ENCODE results near the gene SLC17A2. TPM values are rescaled to one million over a fixed set of nuclear protein-coding genes. Genes with fewer than 3 reads are reported as not detected.

Gene SLC17A2, protein sequence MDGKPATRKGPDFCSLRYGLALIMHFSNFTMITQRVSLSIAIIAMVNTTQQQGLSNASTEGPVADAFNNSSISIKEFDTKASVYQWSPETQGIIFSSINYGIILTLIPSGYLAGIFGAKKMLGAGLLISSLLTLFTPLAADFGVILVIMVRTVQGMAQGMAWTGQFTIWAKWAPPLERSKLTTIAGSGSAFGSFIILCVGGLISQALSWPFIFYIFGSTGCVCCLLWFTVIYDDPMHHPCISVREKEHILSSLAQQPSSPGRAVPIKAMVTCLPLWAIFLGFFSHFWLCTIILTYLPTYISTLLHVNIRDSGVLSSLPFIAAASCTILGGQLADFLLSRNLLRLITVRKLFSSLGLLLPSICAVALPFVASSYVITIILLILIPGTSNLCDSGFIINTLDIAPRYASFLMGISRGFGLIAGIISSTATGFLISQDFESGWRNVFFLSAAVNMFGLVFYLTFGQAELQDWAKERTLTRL
- polyA plus RNA-seq (2011; rRNA removed): not detected in 2 replicates
- not detected in 2 replicates for polyA minus RNA-seq (2011; rRNA and poly(A)+ RNA removed)

DNA sequence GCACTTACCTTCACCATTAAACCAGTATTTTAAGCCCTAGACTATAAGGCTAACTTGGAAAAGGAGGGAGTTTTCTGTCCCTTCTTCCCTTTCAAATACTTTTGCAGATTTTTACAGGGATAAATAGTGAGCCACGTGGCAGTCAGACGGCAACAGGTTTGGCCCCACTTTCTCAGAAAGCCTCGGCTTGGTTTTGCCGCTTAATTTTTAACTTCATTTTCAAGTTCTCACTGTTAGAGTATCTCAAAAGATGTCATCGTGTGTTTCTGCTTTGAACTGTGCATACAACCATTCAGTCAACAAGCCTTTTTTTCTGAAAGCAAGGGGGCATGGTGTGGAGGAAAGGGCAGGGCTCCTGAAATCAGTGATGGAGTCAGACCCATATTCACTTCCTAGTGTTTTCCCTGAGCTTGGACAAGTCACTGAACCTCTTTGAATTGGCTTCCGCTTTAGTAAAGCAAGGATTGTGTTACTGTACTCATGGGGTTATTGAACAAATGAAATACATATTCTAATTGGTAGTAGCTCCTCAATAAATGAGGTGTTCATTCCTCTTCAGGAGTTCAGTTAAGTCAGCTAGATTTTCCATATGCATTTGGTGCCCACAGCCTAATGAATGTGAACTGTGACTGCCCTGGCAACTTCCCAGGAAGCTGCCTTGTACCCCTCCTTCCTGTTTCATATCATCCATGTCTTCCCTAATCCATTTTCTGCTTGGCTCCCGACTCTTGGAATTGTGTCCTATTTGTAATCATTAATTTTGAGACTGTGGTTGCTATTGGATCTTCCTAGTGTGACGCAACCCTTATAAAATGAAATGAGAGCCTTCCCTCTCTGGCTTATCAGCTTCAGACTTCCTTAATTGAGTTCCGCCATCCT lies at the start of gene SLC17A2:
Gene SLC17A2, minus strand, starts transcription at position 160 of the 879 bp plus-strand sequence. CDS start 4,895 bp downstream, outside the sequence.
- POLR2A ChIA-PET: no interaction called here
- DNase-seq (ENCODE audit: low read depth): no peak
- Histone ChIP-seq H3K4me3 (ENCODE audit: low read depth, low read length) (no peak within 1 kb of the TSS), H3K36me3 (ENCODE audit: control insufficient read depth, insufficient read depth, low read length) (no peaks in the 10 kb centered on the region), H3K27me3 (ENCODE audit: control insufficient read depth, insufficient read depth, low read length) (no peaks in the 10 kb centered on the region)
- CTCF ChIA-PET: interaction anchor here (0.7 kb wide), 1 partner anchor 143 kb away, joined by 3 read pairs; no protein-coding TSS in a partner anchor
- TF ChIP-seq, protein P1, sequence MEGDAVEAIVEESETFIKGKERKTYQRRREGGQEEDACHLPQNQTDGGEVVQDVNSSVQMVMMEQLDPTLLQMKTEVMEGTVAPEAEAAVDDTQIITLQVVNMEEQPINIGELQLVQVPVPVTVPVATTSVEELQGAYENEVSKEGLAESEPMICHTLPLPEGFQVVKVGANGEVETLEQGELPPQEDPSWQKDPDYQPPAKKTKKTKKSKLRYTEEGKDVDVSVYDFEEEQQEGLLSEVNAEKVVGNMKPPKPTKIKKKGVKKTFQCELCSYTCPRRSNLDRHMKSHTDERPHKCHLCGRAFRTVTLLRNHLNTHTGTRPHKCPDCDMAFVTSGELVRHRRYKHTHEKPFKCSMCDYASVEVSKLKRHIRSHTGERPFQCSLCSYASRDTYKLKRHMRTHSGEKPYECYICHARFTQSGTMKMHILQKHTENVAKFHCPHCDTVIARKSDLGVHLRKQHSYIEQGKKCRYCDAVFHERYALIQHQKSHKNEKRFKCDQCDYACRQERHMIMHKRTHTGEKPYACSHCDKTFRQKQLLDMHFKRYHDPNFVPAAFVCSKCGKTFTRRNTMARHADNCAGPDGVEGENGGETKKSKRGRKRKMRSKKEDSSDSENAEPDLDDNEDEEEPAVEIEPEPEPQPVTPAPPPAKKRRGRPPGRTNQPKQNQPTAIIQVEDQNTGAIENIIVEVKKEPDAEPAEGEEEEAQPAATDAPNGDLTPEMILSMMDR (IDR thresholded peaks at IDR 0.05; ENCODE audit: insufficient read depth, low read depth, low read length): no peak

DNA sequence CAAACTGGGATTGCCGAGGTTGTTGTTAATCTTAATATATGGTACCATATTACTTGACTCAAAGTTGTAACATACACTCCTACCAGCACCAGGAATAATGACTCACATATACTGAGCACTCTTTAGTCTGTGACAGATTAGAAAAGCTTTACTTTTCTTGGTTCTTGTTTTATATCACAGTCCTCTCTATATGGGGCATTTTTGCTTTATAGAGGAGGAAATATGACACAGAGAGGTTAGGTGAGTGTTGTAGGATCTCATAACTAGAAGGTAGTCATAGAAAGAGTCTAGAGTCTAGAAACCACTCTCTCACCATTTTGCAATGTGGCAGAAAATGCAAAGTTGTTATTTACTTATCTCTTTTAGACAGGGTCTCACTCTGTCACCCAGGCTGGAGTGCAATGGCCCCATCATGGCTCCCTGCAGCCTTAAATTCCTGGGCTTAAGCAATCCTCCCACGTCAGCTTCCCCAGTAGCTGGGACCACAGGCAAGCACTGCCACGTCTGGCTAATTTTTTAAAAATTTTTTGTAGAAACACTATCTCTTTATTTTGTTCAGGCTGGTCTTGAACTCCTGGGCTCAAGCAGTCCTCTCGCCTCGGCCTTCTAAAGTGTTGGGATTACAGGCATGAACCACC lies 45.6 kb upstream of the SLC17A2 start:
- TF ChIP-seq, protein P1 (IDR thresholded peaks at IDR 0.05; ENCODE audit: insufficient read depth, low read depth, low read length): no peak
- no peak for DNase-seq (ENCODE audit: low read depth)
- POLR2A ChIA-PET: no interaction called here
- CTCF ChIA-PET: interaction anchor here (0.8 to 2.5 kb wide), 3 partner anchors 16 to 77 kb away, joined by 4 to 17 read pairs (median 9); no protein-coding TSS in a partner anchor
- no peak overlapping the region for H3K4me3 ChIP-seq (ENCODE audit: low read depth, low read length)
- no peaks in the 10 kb centered on the region for H3K27me3 ChIP-seq (ENCODE audit: control insufficient read depth, insufficient read depth, low read length)
- H3K36me3 ChIP-seq (ENCODE audit: control insufficient read depth, insufficient read depth, low read length): peaks cover 33% of the 10 kb centered on the region

DNA sequence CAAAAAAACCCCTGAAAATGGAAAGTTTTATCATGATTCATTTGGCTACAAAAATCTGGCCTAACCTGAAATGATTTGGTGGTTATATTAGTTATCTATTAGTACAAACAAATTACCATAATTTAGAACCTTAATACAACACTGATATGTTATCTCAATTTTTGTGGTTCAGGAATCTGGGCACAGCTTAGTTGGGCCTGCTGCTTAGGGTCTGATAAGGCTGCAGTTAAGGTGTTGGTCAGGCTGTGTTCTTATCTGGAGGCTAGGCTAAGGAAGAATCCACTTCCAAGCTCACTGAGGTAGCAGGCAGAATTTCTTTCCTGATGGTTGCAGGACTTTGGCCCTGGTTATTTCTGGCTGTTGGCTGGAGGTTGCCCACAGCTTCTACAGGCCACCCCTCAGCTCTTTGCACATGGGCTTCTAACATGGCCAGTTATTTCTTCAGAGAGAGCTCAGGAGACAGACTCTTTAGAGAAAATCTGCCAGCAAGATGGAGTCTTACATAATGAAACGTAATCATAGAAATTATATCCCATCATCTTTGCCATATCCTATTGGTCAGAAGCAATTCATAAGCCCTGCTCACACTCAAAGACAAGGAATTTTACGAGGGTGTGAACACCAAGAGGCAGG lies 43.5 kb upstream of the SLC17A2 start:
- POLR2A ChIA-PET: no interaction called here
- no peaks in the 10 kb centered on the region for H3K27me3 ChIP-seq (ENCODE audit: control insufficient read depth, insufficient read depth, low read length)
- DNase-seq (ENCODE audit: low read depth): no peak
- H3K36me3 ChIP-seq (ENCODE audit: control insufficient read depth, insufficient read depth, low read length): peaks cover 32% of the 10 kb centered on the region
- no peak overlapping the region for H3K4me3 ChIP-seq (ENCODE audit: low read depth, low read length)
- CTCF ChIA-PET: interaction anchor here (2.8 kb wide), 1 partner anchor 18 kb away, joined by 13 read pairs; no protein-coding TSS in a partner anchor
- TF ChIP-seq, protein P1 (IDR thresholded peaks at IDR 0.05; ENCODE audit: insufficient read depth, low read depth, low read length): no peak

DNA sequence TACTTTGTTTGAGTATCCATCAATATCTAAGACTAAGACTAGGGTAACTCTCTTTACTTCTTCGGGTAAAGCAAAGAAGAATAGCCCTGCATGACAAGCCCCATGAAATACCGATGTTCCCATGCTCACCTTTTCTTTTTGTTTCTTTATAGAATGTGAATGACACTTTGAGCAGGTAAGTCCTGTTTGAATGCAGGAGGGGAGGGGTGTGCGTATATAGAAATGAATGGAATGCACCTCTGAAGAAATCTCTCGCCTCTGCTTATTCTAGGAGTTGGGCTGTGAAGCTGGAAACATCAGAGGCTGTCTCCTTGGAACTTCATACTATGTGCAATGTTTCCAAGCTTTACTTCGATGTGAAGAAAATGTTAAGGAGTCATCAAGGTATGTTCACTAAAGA lies 42.4 kb upstream of the SLC17A2 start:
- POLR2A ChIA-PET: no interaction called here
- Histone ChIP-seq H3K4me3 (ENCODE audit: low read depth, low read length) (no peak overlapping the region), H3K27me3 (ENCODE audit: control insufficient read depth, insufficient read depth, low read length) (no peaks in the 10 kb centered on the region), H3K36me3 (ENCODE audit: control insufficient read depth, insufficient read depth, low read length) (peaks cover 28% of the 10 kb centered on the region)
- TF ChIP-seq, protein P1 (IDR thresholded peaks at IDR 0.05; ENCODE audit: insufficient read depth, low read depth, low read length): no peak
- CTCF ChIA-PET: interaction anchor here (1.3 to 2.8 kb wide), 2 partner anchors 9 to 19 kb away, joined by 3 to 13 read pairs; no protein-coding TSS in a partner anchor
- DNase-seq (ENCODE audit: low read depth): no peak
